HFF-Myc (cell line): Measurements from ENCODE around the gene ESPNL.

ENCODE experiments used
- DNase-seq: peaks from one replicate; pipeline ENCODE4 v3.0.0-alpha.2; 2011; ENCODE audit warnings: low read depth; ENCODE audit errors: extremely low read depth
- H3K4me3 ChIP-seq: replicated peaks from 2 replicates; pipeline ENCODE4 v1.5.1; 2011; ENCODE audit warnings: low read depth, mild to moderate bottlenecking, control low read depth, low read length
- CTCF ChIP-seq: IDR thresholded peaks from 2 replicates; pipeline ENCODE4 v1.5.1; 2012; ENCODE audit warnings: mild to moderate bottlenecking, low read depth, low read length, control low read depth; ENCODE audit errors: missing control alignments

The ESPNL gene

GRCh38 chr2:238176613-238177012 is 76.5 kb downstream of the ESPNL start:
- DNase-seq = no peak
- H3K4me3 ChIP-seq = no peak overlapping the region
- TF ChIP-seq CTCF = no peak

GRCh38 chr2:238180554-238180953 is 80.4 kb downstream of the ESPNL start:
- TF ChIP-seq CTCF = no peak
- no peak overlapping the region for H3K4me3 ChIP-seq
- no peak for DNase-seq

GRCh38 chr2:238182362-238182761 is 82.2 kb downstream of the ESPNL start:
- TF ChIP-seq CTCF = no peak
- H3K4me3 ChIP-seq = no peak overlapping the region
- no peak for DNase-seq
